Activated CD4-positive, alpha-beta T cell treated with anti-CD3 and anti-CD28 coated beads, Interleukin-2, amount 10 ng/mL, durations not matched to agents 24 days and 14 days (primary cell): ENCODE measurements around the gene KRTAP5-6. TPM values are rescaled to one million over a fixed set of nuclear protein-coding genes. Genes with fewer than 3 reads are reported as not detected.

ENCODE experiments used
- DNase-seq: peaks from one replicate; pipeline ENCODE4 v3.0.0; 2022
- H3K27ac Mint-ChIP-seq: one replicate; pipeline ENCODE4 v1.8.0; 2022; ENCODE audit warnings: mild to moderate bottlenecking, mixed read lengths
- H3K27me3 Mint-ChIP-seq: one replicate; pipeline ENCODE4 v1.8.0; 2022; ENCODE audit warnings: mixed read lengths
- H3K36me3 Mint-ChIP-seq: one replicate; pipeline ENCODE4 v1.8.0; 2022; ENCODE audit warnings: low read depth, mild to moderate bottlenecking, mixed read lengths
- H3K4me1 Mint-ChIP-seq: one replicate; pipeline ENCODE4 v1.8.0; 2021; ENCODE audit warnings: mixed read lengths
- H3K4me3 Mint-ChIP-seq: one replicate; pipeline ENCODE4 v1.8.0; 2022; ENCODE audit warnings: mild to moderate bottlenecking, moderate library complexity, mixed read lengths
- H3K9me3 Mint-ChIP-seq: one replicate; pipeline ENCODE4 v1.8.0; 2021; ENCODE audit warnings: mixed read lengths
- intact Hi-C: fragments of 100-400 bp; cut with micrococcal nuclease; formaldehyde crosslinking; loops from one replicate; pipeline ENCODE4 v1.15.1; 2023
- total RNA-seq: library from RNA; stranded (reverse); gene quantifications from 2 replicates; pipeline ENCODE4 v1.2.3, GENCODE V29; 2022

The KRTAP5-6 gene
- total RNA-seq, 1 donor from 2014 or later: not detected

GRCh38 chr11:1718326-1718725 lies 21.3 kb downstream of the KRTAP5-6 start:
- Mint-ChIP-seq H3K36me3 (no peaks in the 10 kb centered on the region), H3K27me3 (no peaks in the 10 kb centered on the region), H3K27ac (no peak overlapping the region), H3K9me3 (no peaks in the 10 kb centered on the region), H3K4me3 (no peak overlapping the region), H3K4me1 (no peaks in the 10 kb centered on the region)
- DNase-seq: no peak
- intact Hi-C loops: no loop called here

GRCh38 chr11:1719781-1720180 lies 22.8 kb downstream of the KRTAP5-6 start:
- H3K4me1 Mint-ChIP-seq: no peaks in the 10 kb centered on the region
- H3K9me3 Mint-ChIP-seq: no peaks in the 10 kb centered on the region
- no peak for DNase-seq
- no peak overlapping the region for H3K27ac Mint-ChIP-seq
- H3K27me3 Mint-ChIP-seq: peaks cover 1% of the 10 kb centered on the region
- intact Hi-C loops: no loop called here
- no peak overlapping the region for H3K4me3 Mint-ChIP-seq
- H3K36me3 Mint-ChIP-seq: no peaks in the 10 kb centered on the region

GRCh38 chr11:1727096-1727690 lies 30.2 kb downstream of the KRTAP5-6 start:
- H3K4me1 Mint-ChIP-seq: peaks cover 6% of the 10 kb centered on the region
- no peak overlapping the region for H3K27ac Mint-ChIP-seq
- H3K9me3 Mint-ChIP-seq: peaks cover 3% of the 10 kb centered on the region
- H3K4me3 Mint-ChIP-seq: no peak overlapping the region
- H3K27me3 Mint-ChIP-seq: peaks cover 19% of the 10 kb centered on the region
- intact Hi-C loops: no loop called here
- no peak for DNase-seq
- H3K36me3 Mint-ChIP-seq: no peaks in the 10 kb centered on the region

- no peak for DNase-seq
- H3K9me3 Mint-ChIP-seq: peaks cover 3% of the 10 kb centered on the region
- no peak overlapping the region for H3K4me3 Mint-ChIP-seq
These were observed 30.9 kb downstream of the KRTAP5-6 start for GRCh38 chr11:1727861-1728260.

GRCh38 chr11:1728301-1728700 lies 31.3 kb downstream of the KRTAP5-6 start:
- no peak for DNase-seq
- no peak overlapping the region for H3K27ac Mint-ChIP-seq
- intact Hi-C loops: no loop called here
- H3K4me3 Mint-ChIP-seq: no peak overlapping the region
- H3K36me3 Mint-ChIP-seq: no peaks in the 10 kb centered on the region
- peaks cover 3% of the 10 kb centered on the region for H3K9me3 Mint-ChIP-seq
- H3K4me1 Mint-ChIP-seq: peaks cover 6% of the 10 kb centered on the region
- peaks cover 19% of the 10 kb centered on the region for H3K27me3 Mint-ChIP-seq

More at GRCh38 chr11:1727861-1728260, 30.9 kb downstream of the KRTAP5-6 start:
- no peaks in the 10 kb centered on the region for H3K36me3 Mint-ChIP-seq
- H3K27me3 Mint-ChIP-seq: peaks cover 19% of the 10 kb centered on the region
- peaks cover 6% of the 10 kb centered on the region for H3K4me1 Mint-ChIP-seq
- intact Hi-C loops: no loop called here
- no peak overlapping the region for H3K27ac Mint-ChIP-seq

GRCh38 chr11:1728931-1729691 lies 32.1 kb downstream of the KRTAP5-6 start:
- H3K27me3 Mint-ChIP-seq: peaks cover 19% of the 10 kb centered on the region
- intact Hi-C loops: no loop called here

GRCh38 chr11:1729692-1730011 lies 32.7 kb downstream of the KRTAP5-6 start:
- Mint-ChIP-seq H3K27ac (no peak overlapping the region), H3K4me1 (peaks cover 8% of the 10 kb centered on the region), H3K9me3 (peaks cover 3% of the 10 kb centered on the region), H3K4me3 (no peak overlapping the region), H3K36me3 (no peaks in the 10 kb centered on the region), H3K27me3 (peaks cover 18% of the 10 kb centered on the region)
- intact Hi-C loops: no loop called here
- DNase-seq: no peak

More at GRCh38 chr11:1728931-1729691, 32.1 kb downstream of the KRTAP5-6 start:
- Mint-ChIP-seq H3K9me3 (peaks cover 3% of the 10 kb centered on the region), H3K36me3 (no peaks in the 10 kb centered on the region), H3K4me3 (peak overlapping the region; percentile 13), H3K4me1 (peaks cover 8% of the 10 kb centered on the region), H3K27ac (peak overlapping the region; percentile 4)
- DNase-seq: no peak

GRCh38 chr11:1730059-1730629 lies 33.1 kb downstream of the KRTAP5-6 start:
- Mint-ChIP-seq H3K27ac (no peak overlapping the region), H3K36me3 (no peaks in the 10 kb centered on the region), H3K27me3 (peaks cover 18% of the 10 kb centered on the region), H3K4me1 (peaks cover 8% of the 10 kb centered on the region), H3K9me3 (peaks cover 3% of the 10 kb centered on the region), H3K4me3 (no peak overlapping the region)
- intact Hi-C loops: no loop called here
- no peak for DNase-seq

GRCh38 chr11:1731451-1732059 lies 34.6 kb downstream of the KRTAP5-6 start:
- Mint-ChIP-seq H3K4me1 (peaks cover 8% of the 10 kb centered on the region), H3K27ac (no peak overlapping the region), H3K4me3 (no peak overlapping the region), H3K36me3 (peaks cover under 1% of the 10 kb centered on the region), H3K9me3 (peaks cover 14% of the 10 kb centered on the region), H3K27me3 (peaks cover 15% of the 10 kb centered on the region)
- DNase-seq: no peak
- intact Hi-C loops: no loop called here

GRCh38 chr11:1732418-1733008 lies 35.5 kb downstream of the KRTAP5-6 start:
- Mint-ChIP-seq H3K36me3 (peaks cover 2% of the 10 kb centered on the region), H3K27me3 (peaks cover 15% of the 10 kb centered on the region), H3K27ac (no peak overlapping the region), H3K4me3 (no peak overlapping the region), H3K4me1 (peaks cover 8% of the 10 kb centered on the region), H3K9me3 (peaks cover 17% of the 10 kb centered on the region)
- no peak for DNase-seq
- intact Hi-C loops: no loop called here

- intact Hi-C loops: no loop called here
- Mint-ChIP-seq H3K9me3 (peaks cover 23% of the 10 kb centered on the region), H3K4me3 (no peak overlapping the region), H3K4me1 (peaks cover 8% of the 10 kb centered on the region), H3K27me3 (peaks cover 10% of the 10 kb centered on the region), H3K27ac (no peak overlapping the region), H3K36me3 (peaks cover 2% of the 10 kb centered on the region)
- DNase-seq: no peak
These were observed 36.2 kb downstream of the KRTAP5-6 start for GRCh38 chr11:1733009-1733715.

- intact Hi-C loops: no loop called here
- peaks cover 27% of the 10 kb centered on the region for H3K9me3 Mint-ChIP-seq
These were observed 37.0 kb downstream of the KRTAP5-6 start for GRCh38 chr11:1733716-1734640.

More at GRCh38 chr11:1733716-1734640, 37.0 kb downstream of the KRTAP5-6 start:
- Mint-ChIP-seq H3K27me3 (peaks cover 4% of the 10 kb centered on the region), H3K36me3 (peaks cover 2% of the 10 kb centered on the region), H3K4me3 (no peak overlapping the region), H3K4me1 (peaks cover 5% of the 10 kb centered on the region), H3K27ac (no peak overlapping the region)
- DNase-seq: no peak
